Measurements from ENCODE around the gene PPARA. TPM values are rescaled to one million over a fixed set of nuclear protein-coding genes. Genes with fewer than 3 reads are reported as not detected.

The PPARA gene
- total RNA-seq, 1 experiment from 2014 or later = 10.7 TPM

GRCh38 chr22:46193898-46194310 lies 43.6 kb downstream of the PPARA start:
- POLR2A ChIA-PET = interaction anchor here (0.7 kb wide), 1 partner anchor 514 kb away, joined by 8 read pairs; no protein-coding TSS in a partner anchor

GRCh38 chr22:46195487-46196165 lies 45.3 kb downstream of the PPARA start:
- no peak for TF ChIP-seq CTCF (IDR thresholded peaks at IDR 0.05)
- TF ChIP-seq POLR2AphosphoS5 (IDR thresholded peaks at IDR 0.05; ENCODE audit: low read depth, low read length) = no peak
- no peak for TF ChIP-seq TCF7L2 (IDR thresholded peaks at IDR 0.05; ENCODE audit: low read depth, low read length)
- TF ChIP-seq SIN3A (IDR thresholded peaks at IDR 0.05; ENCODE audit: borderline replicate concordance, insufficient read depth, low read depth, low read length) = no peak
- no peak for TF ChIP-seq REST (IDR thresholded peaks at IDR 0.05; ENCODE audit: insufficient read depth in 1 of 2, low read depth in 2 of 2, low read length in 1 of 2)
- DNase-seq (ENCODE audit: low read depth, low spot score) = no peak
- H3K4me3 ChIP-seq (ENCODE audit: low read depth in 2 of 2, low read length in 2 of 2) = no peak overlapping the region
- no peak for ATAC-seq
- in situ Hi-C loops (cut with HindIII; ENCODE audit: low pct_unique_long_range_greater_than_20kb, low sequenced_read_pairs) = no loop called here
- H3K27me3 ChIP-seq (ENCODE audit: control insufficient read depth, insufficient read depth, low read length) = no peaks in the 10 kb centered on the region
- no peak overlapping the region for H3K27ac ChIP-seq (ENCODE audit: low read length)
- ChIA-PET POLR2A (interaction anchor here (0.5 kb wide), 1 partner anchor 175 kb away, joined by 3 read pairs; no protein-coding TSS in a partner anchor), CTCF (no interaction called here)
- no TSS peak for BruUV-seq (replicated peaks)
- no peaks in the 10 kb centered on the region for H3K36me3 ChIP-seq (ENCODE audit: control insufficient read depth, insufficient read depth, low read length)
- no peaks in the 10 kb centered on the region for H3K4me1 ChIP-seq (ENCODE audit: control insufficient read depth, insufficient read depth, low read length)
- no peaks in the 10 kb centered on the region for H3K9me3 ChIP-seq (ENCODE audit: control insufficient read depth, insufficient read depth, low read depth, low read length)
- intact Hi-C loops (cut with micrococcal nuclease; ENCODE audit: unreplicated experiment) = no loop called here

More at GRCh38 chr22:46193898-46194310, 43.6 kb downstream of the PPARA start:
- no peaks in the 10 kb centered on the region for H3K9me3 ChIP-seq (ENCODE audit: control insufficient read depth, insufficient read depth, low read depth, low read length)
- TF ChIP-seq POLR2AphosphoS5 (IDR thresholded peaks at IDR 0.05; ENCODE audit: low read depth, low read length) = no peak
- TF ChIP-seq REST (IDR thresholded peaks at IDR 0.05; ENCODE audit: insufficient read depth in 1 of 2, low read depth in 2 of 2, low read length in 1 of 2) = 0 out of 4 replicates have a peak, but pooled peaks of 1 of the 2 experiments have one; percentile 24
- intact Hi-C loops (cut with micrococcal nuclease; ENCODE audit: unreplicated experiment) (no loop called here), in situ Hi-C loops (cut with HindIII; ENCODE audit: low pct_unique_long_range_greater_than_20kb, low sequenced_read_pairs) (no loop called here)
- no peak overlapping the region for H3K4me3 ChIP-seq (ENCODE audit: low read depth in 2 of 2, low read length in 2 of 2)
- CTCF ChIA-PET = no interaction called here
- H3K36me3 ChIP-seq (ENCODE audit: control insufficient read depth, insufficient read depth, low read length) = no peaks in the 10 kb centered on the region
- ATAC-seq (no peak), DNase-seq (ENCODE audit: low read depth, low spot score) (no peak)
- H3K27me3 ChIP-seq (ENCODE audit: control insufficient read depth, insufficient read depth, low read length) = no peaks in the 10 kb centered on the region
- H3K27ac ChIP-seq (ENCODE audit: low read length) = no peak overlapping the region
- no peaks in the 10 kb centered on the region for H3K4me1 ChIP-seq (ENCODE audit: control insufficient read depth, insufficient read depth, low read length)
- BruUV-seq (replicated peaks) = no TSS peak

Data from Panc1 (cell line).